Colonic mucosa (tissue), 4 donors: ENCODE results near the gene ANXA2. TPM values are rescaled to one million over a fixed set of nuclear protein-coding genes. Genes with fewer than 3 reads are reported as not detected.

Experiments used
- DNase-seq: peaks from one replicate; pipeline ENCODE4 v3.0.0-alpha.2; 2020
- H3K27ac ChIP-seq: fragments of 200-600 bp; one replicate; pipeline ENCODE4 v1.8.0; 2021
- H3K27me3 ChIP-seq: fragments of 200-600 bp; one replicate; pipeline ENCODE4 v1.8.0; 2021
- H3K36me3 ChIP-seq: fragments of 200-600 bp; one replicate; pipeline ENCODE4 v1.8.0; 2021
- H3K4me1 ChIP-seq: fragments of 200-600 bp; one replicate; pipeline ENCODE4 v1.8.0; 2021; ENCODE audit warnings: mild to moderate bottlenecking
- H3K4me3 ChIP-seq: fragments of 200-600 bp; one replicate; pipeline ENCODE4 v1.8.0; 2021
- H3K9ac ChIP-seq, 2 donors: one replicate each; pipeline ENCODE4 v1.7.0; 2013; ENCODE audit warnings: control low read depth in 2 of 2, low read depth in 2 of 2, low read length in 2 of 2
- H3K9me3 ChIP-seq: fragments of 200-600 bp; one replicate; pipeline ENCODE4 v1.8.0; 2021
- CTCF ChIP-seq: fragments of 200-600 bp; IDR thresholded peaks from one replicate; pipeline ENCODE4 v1.8.0; 2022; ENCODE audit warnings: antibody characterized with exemption, mild to moderate bottlenecking
- intact Hi-C: fragments of 100-400 bp; cut with DNase I; formaldehyde crosslinking; loops from one replicate; pipeline ENCODE4 v1.14.1; 2022
- total RNA-seq, 2 donors: library from RNA; stranded (reverse); fragmentation: NEBNext Ultra II Directional in 1 of 2; extraction: Animal tissue kit (Norgen Biotek cat#: 25700) in 1 of 2; gene quantifications; one replicate each; pipeline ENCODE4 v1.2.1, GENCODE V29; 2021
- donor health status: healthy.
- donor health status: DM: no; HTN: no; CAD: no.
- donor health status: DM: no; HTN: no; CAD: no.

ANXA2 gene
- total RNA-seq, 2 donors from 2014 or later, result 813 to 816 TPM

- no peak overlapping the region for H3K4me3 ChIP-seq
- H3K27ac ChIP-seq, result no peak overlapping the region
- no peaks in the 10 kb centered on the region for H3K9me3 ChIP-seq
- no peak for TF ChIP-seq CTCF
- H3K4me1 ChIP-seq, result no peaks in the 10 kb centered on the region
- intact Hi-C loops, result loop anchor here (5.0 kb wide), 1 partner anchor 85 kb away; no protein-coding TSS in a partner anchor
- H3K36me3 ChIP-seq, result peaks cover 7% of the 10 kb centered on the region
- H3K27me3 ChIP-seq, result no peaks in the 10 kb centered on the region
- no peak for DNase-seq
- H3K9ac ChIP-seq, result no peak overlapping the region
Observed at GRCh38 chr15:60356832-60357231, 41.0 kb downstream of the ANXA2 start.

GRCh38 chr15:60355148-60355857 is 42.5 kb downstream of the ANXA2 start:
- no peak for TF ChIP-seq CTCF
- H3K27me3 ChIP-seq, result no peaks in the 10 kb centered on the region
- intact Hi-C loops, result loop anchor here (5.0 kb wide), 1 partner anchor 87 kb away; no protein-coding TSS in a partner anchor
- no peak overlapping the region for H3K27ac ChIP-seq
- H3K4me3 ChIP-seq, result no peak overlapping the region
- peaks cover 22% of the 10 kb centered on the region for H3K36me3 ChIP-seq
- no peaks in the 10 kb centered on the region for H3K4me1 ChIP-seq
- H3K9ac ChIP-seq, result no peak overlapping the region
- no peak for DNase-seq
- no peaks in the 10 kb centered on the region for H3K9me3 ChIP-seq

- DNase-seq, result no peak
- no peak overlapping the region for H3K4me3 ChIP-seq
- no peak overlapping the region for H3K9ac ChIP-seq
- TF ChIP-seq CTCF, result no peak
- peaks cover 23% of the 10 kb centered on the region for H3K36me3 ChIP-seq
- H3K27ac ChIP-seq, result no peak overlapping the region
- no peaks in the 10 kb centered on the region for H3K4me1 ChIP-seq
- no peaks in the 10 kb centered on the region for H3K9me3 ChIP-seq
- H3K27me3 ChIP-seq, result no peaks in the 10 kb centered on the region
- intact Hi-C loops, result no loop called here
Observed at GRCh38 chr15:60353245-60353920, 44.4 kb downstream of the ANXA2 start.

GRCh38 chr15:60352525-60352924 is 45.3 kb downstream of the ANXA2 start:
- Histone ChIP-seq H3K9me3 (no peaks in the 10 kb centered on the region), H3K27ac (no peak overlapping the region), H3K27me3 (no peaks in the 10 kb centered on the region), H3K4me3 (no peak overlapping the region), H3K4me1 (no peaks in the 10 kb centered on the region), H3K36me3 (peaks cover 29% of the 10 kb centered on the region), H3K9ac (no peak overlapping the region)
- intact Hi-C loops, result no loop called here
- TF ChIP-seq CTCF, result no peak
- no peak for DNase-seq

GRCh38 chr15:60351066-60351465 is 46.7 kb downstream of the ANXA2 start:
- Histone ChIP-seq H3K36me3 (peaks cover 33% of the 10 kb centered on the region), H3K4me1 (no peaks in the 10 kb centered on the region), H3K9me3 (no peaks in the 10 kb centered on the region), H3K9ac (no peak overlapping the region), H3K27me3 (no peaks in the 10 kb centered on the region), H3K4me3 (no peak overlapping the region), H3K27ac (no peak overlapping the region)
- intact Hi-C loops, result no loop called here
- no peak for DNase-seq
- no peak for TF ChIP-seq CTCF
